H9 (cell line): Measurements from ENCODE around the gene ZSWIM6. TPM values are rescaled to one million over a fixed set of nuclear protein-coding genes. Genes with fewer than 3 reads are reported as not detected.
A peak's percentile ranks its signal among the peaks of the same experiment; 100 is the strongest.

ENCODE experiments used
- DNase-seq: peaks from one replicate; pipeline ENCODE4 v3.0.0-alpha.2; 2017
- H2AFZ ChIP-seq: one replicate; pipeline ENCODE4 v1.6.1; 2013; ENCODE audit warnings: mild to moderate bottlenecking, low read length, control low read depth, moderate library complexity
- H2AK5ac ChIP-seq: 2 replicates; pipeline ENCODE4 v1.6.1; 2013; ENCODE audit warnings: low read length, control low read depth, mixed read lengths; ENCODE audit not compliant: insufficient read length
- H2BK120ac ChIP-seq: one replicate; pipeline ENCODE4 v1.6.1; 2013; ENCODE audit warnings: low read depth, mild to moderate bottlenecking, low read length, control low read depth, inconsistent platforms; ENCODE audit not compliant: poor library complexity, severe bottlenecking
- H2BK12ac ChIP-seq: 2 replicates; pipeline ENCODE4 v1.6.1; 2013; ENCODE audit warnings: low read length, control low read depth, mixed read lengths, low read depth; ENCODE audit not compliant: insufficient read length
- H2BK15ac ChIP-seq: 2 replicates; pipeline ENCODE4 v1.6.1; 2013; ENCODE audit warnings: low read depth, low read length, control low read depth
- H2BK20ac ChIP-seq: one replicate; pipeline ENCODE4 v1.6.1; 2013; ENCODE audit warnings: low read depth, mild to moderate bottlenecking, low read length, control low read depth, inconsistent platforms; ENCODE audit not compliant: poor library complexity, severe bottlenecking
- H2BK5ac ChIP-seq: 2 replicates; pipeline ENCODE4 v1.6.1; 2013; ENCODE audit warnings: low read length, control low read depth, mixed read lengths; ENCODE audit not compliant: insufficient read length
- H3K14ac ChIP-seq: 2 replicates; pipeline ENCODE4 v1.6.1; 2013; ENCODE audit warnings: low read length, control low read depth; ENCODE audit not compliant: insufficient read depth
- H3K18ac ChIP-seq: 2 replicates; pipeline ENCODE4 v1.6.1; 2013; ENCODE audit warnings: low read depth, mild to moderate bottlenecking, mixed read lengths, low read length, control low read depth; ENCODE audit not compliant: insufficient read length
- H3K23ac ChIP-seq: 2 replicates; pipeline ENCODE4 v1.6.1; 2013; ENCODE audit warnings: low read length, control low read depth, mixed read lengths, low read depth; ENCODE audit not compliant: insufficient read length
- H3K23me2 ChIP-seq: 2 replicates; pipeline ENCODE4 v1.6.1; 2013; ENCODE audit warnings: low read depth, mild to moderate bottlenecking, mixed read lengths, low read length, control low read depth; ENCODE audit not compliant: insufficient read length, poor library complexity, severe bottlenecking
- H3K27ac ChIP-seq: 2 replicates; pipeline ENCODE4 v1.5.1; 2013; ENCODE audit warnings: low read length, control low read depth, mixed read lengths, low read depth; ENCODE audit not compliant: insufficient read length
- H3K27me3 ChIP-seq: 2 replicates; pipeline ENCODE4 v1.6.1; 2013; ENCODE audit warnings: low read length, control low read depth, inconsistent platforms; ENCODE audit not compliant: insufficient read depth
- H3K4ac ChIP-seq: 2 replicates; pipeline ENCODE4 v1.6.1; 2013; ENCODE audit warnings: low read depth, mild to moderate bottlenecking, control low read depth, inconsistent platforms, low read length, moderate library complexity
- H3K4me1 ChIP-seq: 2 replicates; pipeline ENCODE4 v1.6.1; 2013; ENCODE audit warnings: low read length, control low read depth, inconsistent platforms; ENCODE audit not compliant: insufficient read depth
- H3K4me2 ChIP-seq: 2 replicates; pipeline ENCODE4 v1.6.1; 2013; ENCODE audit warnings: low read length, control low read depth, mixed read lengths; ENCODE audit not compliant: insufficient read length, insufficient read depth
- H3K56ac ChIP-seq: 2 replicates; pipeline ENCODE4 v1.6.1; 2013; ENCODE audit warnings: low read depth, mild to moderate bottlenecking, mixed read lengths, low read length, control low read depth; ENCODE audit not compliant: insufficient read length
- H3K79me1 ChIP-seq: 2 replicates; pipeline ENCODE4 v1.6.1; 2013; ENCODE audit warnings: low read depth, mild to moderate bottlenecking, moderate library complexity, low read length, control low read depth, inconsistent platforms; ENCODE audit not compliant: insufficient read depth, poor library complexity, severe bottlenecking
- H3K79me2 ChIP-seq: 2 replicates; pipeline ENCODE4 v1.6.1; 2013; ENCODE audit warnings: low read length, control low read depth, inconsistent platforms; ENCODE audit not compliant: insufficient read depth
- H3K9ac ChIP-seq: 2 replicates; pipeline ENCODE4 v1.6.1; 2013; ENCODE audit warnings: low read length, control low read depth, mixed read lengths; ENCODE audit not compliant: insufficient read length; ENCODE audit errors: extremely low read depth
- H3K9me3 ChIP-seq: one replicate; pipeline ENCODE4 v1.6.1; 2013; ENCODE audit warnings: low read depth, low read length, inconsistent platforms; ENCODE audit not compliant: control insufficient read depth
- H3T11ph ChIP-seq: one replicate; pipeline ENCODE4 v1.6.1; 2013; ENCODE audit warnings: mild to moderate bottlenecking, low read length, control low read depth, inconsistent platforms
- H4K20me1 ChIP-seq: one replicate; pipeline ENCODE4 v1.6.1; 2013; ENCODE audit not compliant: control insufficient read depth, insufficient read length, insufficient read depth
- H4K5ac ChIP-seq: 2 replicates; pipeline ENCODE4 v1.6.1; 2013; ENCODE audit warnings: low read depth, mild to moderate bottlenecking, mixed read lengths, low read length, control low read depth; ENCODE audit not compliant: insufficient read length
- H4K8ac ChIP-seq: replicated peaks from 2 replicates; pipeline ENCODE4 v1.6.1; 2013; ENCODE audit warnings: low read length, control low read depth, mixed read lengths, low read depth; ENCODE audit not compliant: insufficient read length
- H4K91ac ChIP-seq: 2 replicates; pipeline ENCODE4 v1.6.1; 2013; ENCODE audit warnings: low read depth, mild to moderate bottlenecking, moderate library complexity, mixed read lengths, low read length, control low read depth; ENCODE audit not compliant: insufficient read length
- H3K27ac Mint-ChIP-seq, 3 experiments: 2 replicates in 2 of 3; 3 replicates in 1 of 3; pipeline ENCODE4 v1.8.0; 2020 to 2021; ENCODE audit warnings: mixed read lengths in 3 of 3, mild to moderate bottlenecking in 1 of 3, moderate library complexity in 1 of 3
- H3K27me3 Mint-ChIP-seq: 2 replicates; pipeline ENCODE4 v1.8.0; 2021; ENCODE audit warnings: low read depth, mild to moderate bottlenecking, moderate library complexity, mixed read lengths
- H3K36me3 Mint-ChIP-seq, 3 experiments: 2 replicates in 2 of 3; 3 replicates in 1 of 3; pipeline ENCODE4 v1.8.0; 2020 to 2021; ENCODE audit warnings: low read depth in 3 of 3, mixed read lengths in 3 of 3; ENCODE audit not compliant: insufficient read depth in 1 of 3
- H3K4me1 Mint-ChIP-seq, 2 experiments: 2 replicates each; pipeline ENCODE4 v1.8.0; 2020; ENCODE audit warnings: mixed read lengths in 2 of 2
- H3K4me3 Mint-ChIP-seq, 2 experiments: 2 replicates in 1 of 2; 3 replicates in 1 of 2; pipeline ENCODE4 v1.8.0; 2020 to 2021; ENCODE audit warnings: mild to moderate bottlenecking in 2 of 2, mixed read lengths in 2 of 2, moderate library complexity in 1 of 2
- H3K9me3 Mint-ChIP-seq, 2 experiments: 2 replicates in 1 of 2; 3 replicates in 1 of 2; pipeline ENCODE4 v1.8.0; 2020; ENCODE audit warnings: mild to moderate bottlenecking in 2 of 2, mixed read lengths in 2 of 2, moderate library complexity in 1 of 2
- CTCF ChIP-seq: fragments of 200-600 bp; sonication (generic); conservative IDR thresholded peaks from 3 replicates; pipeline ENCODE4 v1.8.0; 2021; ENCODE audit warnings: antibody characterized with exemption, mild to moderate bottlenecking
- WGBS: extraction: QIAGEN DNeasy Blood & Tissue Kit; methylation state at CpG from one replicate; pipeline ENCODE4 v1.1.7; 2013; ENCODE audit warnings: missing lambda C conversion rate, low lambda C conversion rate, mixed read lengths; ENCODE audit not compliant: insufficient read length; ENCODE audit errors: extremely low coverage; 5-methylcytosine and 5-hydroxymethylcytosine counted together
- total RNA-seq: library from RNA; stranded (reverse); gene quantifications from 2 replicates; pipeline ENCODE4 v1.2.1, GENCODE V29; 2021

Gene ZSWIM6
- total RNA-seq, 1 experiment from 2014 or later, result 11.5 TPM

DNA sequence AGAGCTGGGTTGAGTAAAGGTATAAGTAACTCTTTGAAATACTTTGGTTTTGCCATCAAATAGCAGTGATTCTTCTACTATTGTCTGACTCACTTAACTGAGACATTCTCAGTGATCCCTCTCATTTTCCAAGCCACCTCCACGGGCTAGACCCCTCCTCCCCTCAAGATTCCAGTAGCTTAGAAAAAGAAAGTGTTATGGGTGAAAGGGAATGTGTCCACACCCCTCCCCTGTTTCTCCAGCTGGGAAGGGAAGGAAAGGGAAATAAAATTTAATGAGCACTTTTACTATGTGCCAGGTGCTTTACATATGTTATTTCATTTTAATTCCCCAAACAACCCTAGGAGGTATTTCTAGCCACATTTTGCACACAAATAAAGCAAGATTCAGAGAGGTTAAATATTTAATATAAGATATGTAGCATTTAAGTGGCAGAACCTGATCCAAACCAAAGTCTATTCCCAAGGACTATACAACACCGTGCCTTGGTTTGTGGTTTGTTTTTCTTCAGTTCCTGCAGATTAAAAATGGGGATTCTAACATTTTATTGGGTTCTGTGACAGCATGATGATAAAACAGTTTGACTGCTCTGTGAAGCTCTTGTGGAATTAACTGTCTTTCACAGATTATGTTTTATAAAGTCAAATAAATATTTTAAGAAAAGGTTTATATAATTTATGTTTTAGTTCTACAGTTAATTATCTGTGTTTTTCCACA lies 135.9 kb downstream of the ZSWIM6 start:
- H3K4ac ChIP-seq, result no peak overlapping the region
- peaks cover 7% of the 10 kb centered on the region for H3K79me1 ChIP-seq
- no peak overlapping the region for H3K9ac ChIP-seq
- peak overlapping the region in 1 of 3 experiments; percentile 27; a peak in 1 of 7 replicates for H3K27ac Mint-ChIP-seq
- H3K9me3 ChIP-seq, result peaks cover 5% of the 10 kb centered on the region
- H3K79me2 ChIP-seq, result peaks cover 2% of the 10 kb centered on the region; the same call in 1 of the 2 replicates
- no CpG with 5 or more reads among the region's 2 CpGs for WGBS
- H3K27ac ChIP-seq, result no peak overlapping the region
- H3K14ac ChIP-seq, result no peak overlapping the region
- no peak overlapping the region for H2AFZ ChIP-seq
- peaks cover 23% of the 10 kb centered on the region in 2 experiments for H3K4me1 Mint-ChIP-seq
- no peak overlapping the region for H3K4me2 ChIP-seq
- H3K27me3 ChIP-seq, result no peaks in the 10 kb centered on the region
- no peaks in the 10 kb centered on the region for H3K23me2 ChIP-seq
- no peak overlapping the region for H3T11ph ChIP-seq
- TF ChIP-seq CTCF, result no peak
- no peak overlapping the region for H3K4me3 Mint-ChIP-seq
- no peak overlapping the region for H4K5ac ChIP-seq
- H3K18ac ChIP-seq, result no peak overlapping the region
- no peak overlapping the region for H3K56ac ChIP-seq
- H4K8ac ChIP-seq, result no peak overlapping the region
- H2AK5ac ChIP-seq, result no peak overlapping the region
- DNase-seq, result no peak
- no peak overlapping the region for H2BK120ac ChIP-seq
- no peaks in the 10 kb centered on the region for H3K27me3 Mint-ChIP-seq
- no peaks in the 10 kb centered on the region for H4K20me1 ChIP-seq
- no peak overlapping the region for H2BK5ac ChIP-seq
- no peak overlapping the region for H4K91ac ChIP-seq
- no peak overlapping the region for H3K23ac ChIP-seq
- no peak overlapping the region for H2BK12ac ChIP-seq
- no peak overlapping the region for H2BK20ac ChIP-seq
- no peak overlapping the region for H2BK15ac ChIP-seq
- H3K36me3 Mint-ChIP-seq, result peaks cover 13 to 19% (median 17%) of the 10 kb centered on the region in 3 experiments; a peak in 6 of 7 replicates
- peaks cover 4% of the 10 kb centered on the region for H3K4me1 ChIP-seq
- peaks cover 14 to 16% of the 10 kb centered on the region in 2 experiments; a peak in 4 of 5 replicates for H3K9me3 Mint-ChIP-seq
